H1 (cell line): Measurements from ENCODE around the gene KRT81. TPM values are rescaled to one million over a fixed set of nuclear protein-coding genes. Genes with fewer than 3 reads are reported as not detected.

Experiments used
- CTCF ChIA-PET: fragments of 300-600 bp; sonication (Branson Sonifier 250); formaldehyde crosslinking; loops from one replicate; lab custom pipeline; 2021; ENCODE audit not compliant: partially characterized antibody; lab: Charles Lee
- POLR2A ChIA-PET: fragments of 300-600 bp; sonication (Branson Sonifier 250); formaldehyde crosslinking; loops from one replicate; lab custom pipeline; 2021; ENCODE audit warnings: inconsistent platforms; ENCODE audit not compliant: partially characterized antibody; lab: Charles Lee
- DNase-seq, 2 experiments: peaks; one replicate each; pipeline versions ENCODE4 v3.0.0 to v3.0.0-alpha.2; 2010 to 2022; ENCODE audit warnings: low spot score in 2 of 2, low read depth in 1 of 2, mixed read lengths in 1 of 2
- FAIRE-seq: peaks from 2 replicates; lab custom pipeline; 2011; peaks lifted over from hg19 to GRCh38; lab: Jason Lieb, UNC
- H2AFZ ChIP-seq: 2 replicates; pipeline ENCODE4 v1.8.1; 2012; ENCODE audit warnings: low read length, inconsistent platforms
- H2AK5ac ChIP-seq: 2 replicates; pipeline ENCODE4 v1.6.1; 2013; ENCODE audit warnings: low read depth, low read length
- H2BK120ac ChIP-seq: replicated peaks from 2 replicates; pipeline ENCODE3; 2013; ENCODE audit warnings: low read depth, low read length, inconsistent platforms
- H2BK12ac ChIP-seq: 2 replicates; pipeline ENCODE4 v1.6.1; 2013; ENCODE audit warnings: low read depth, low read length
- H2BK15ac ChIP-seq: 2 replicates; pipeline ENCODE4 v1.6.1; 2013; ENCODE audit warnings: low read length
- H2BK20ac ChIP-seq: 2 replicates; pipeline ENCODE4 v1.6.1; 2013; ENCODE audit warnings: low read length
- H2BK5ac ChIP-seq: 2 replicates; pipeline ENCODE4 v1.6.1; 2013; ENCODE audit warnings: low read depth, low read length
- H3K14ac ChIP-seq: 2 replicates; pipeline ENCODE4 v1.6.1; 2013; ENCODE audit warnings: inconsistent platforms; ENCODE audit not compliant: insufficient read length
- H3K18ac ChIP-seq: 2 replicates; pipeline ENCODE4 v1.6.1; 2013; ENCODE audit warnings: low read length; ENCODE audit errors: extremely low read depth
- H3K23ac ChIP-seq: 2 replicates; pipeline ENCODE4 v1.6.1; 2013; ENCODE audit warnings: inconsistent platforms; ENCODE audit not compliant: insufficient read length
- H3K23me2 ChIP-seq: 2 replicates; pipeline ENCODE4 v1.6.1; 2013; ENCODE audit warnings: low read depth, low read length
- H3K27ac ChIP-seq: 2 replicates; pipeline ENCODE4 v1.6.1; 2011; ENCODE audit warnings: low read depth, low read length, inconsistent platforms
- H3K27me3 ChIP-seq, 4 experiments: replicated peaks in 1 of 4; 1 replicate in 1 of 4; 2 replicates in 3 of 4; pipeline versions ENCODE4 v1.6.1 to v1.8.1; 2011 to 2013; ENCODE audit warnings: low read length in 3 of 4, mild to moderate bottlenecking in 3 of 4, inconsistent platforms in 2 of 4, mixed read lengths in 2 of 4, moderate library complexity in 1 of 4; ENCODE audit not compliant: control insufficient read depth in 3 of 4, insufficient read depth in 3 of 4; ENCODE audit errors: extremely low read depth in 1 of 4
- H3K36me3 ChIP-seq, 4 experiments: 2 replicates each; pipeline versions ENCODE4 v1.6.1 to v1.8.1; 2011 to 2013; ENCODE audit warnings: mild to moderate bottlenecking in 4 of 4, low read length in 3 of 4, moderate library complexity in 2 of 4, control low read depth in 1 of 4, inconsistent platforms in 1 of 4; ENCODE audit not compliant: insufficient read depth in 4 of 4, control insufficient read depth in 2 of 4
- H3K4ac ChIP-seq: replicated peaks from 2 replicates; pipeline ENCODE3; 2013; ENCODE audit warnings: low read length, low read depth, mixed read lengths, inconsistent platforms; ENCODE audit not compliant: insufficient read length
- H3K4me1 ChIP-seq, 4 experiments: replicated peaks in 1 of 4; 1 replicate in 1 of 4; 2 replicates in 3 of 4; pipeline versions ENCODE4 v1.6.1 to v1.8.1; 2011 to 2013; ENCODE audit warnings: low read length in 3 of 4, inconsistent platforms in 2 of 4, mixed read lengths in 1 of 4; ENCODE audit not compliant: insufficient read depth in 4 of 4, control insufficient read depth in 3 of 4
- H3K4me2 ChIP-seq, 2 experiments: 2 replicates each; pipeline versions ENCODE4 v1.6.1 to v1.8.1; 2011 to 2013; ENCODE audit warnings: low read depth in 2 of 2, low read length in 2 of 2, control low read depth in 1 of 2, inconsistent platforms in 1 of 2, mild to moderate bottlenecking in 1 of 2; ENCODE audit not compliant: insufficient read depth in 1 of 2
- H3K4me3 ChIP-seq, 4 experiments: fragments of 200-600, 300-600 bp in 1 of 4; sonication (generic), shearing (Covaris generic), sonication (Bioruptor Twin) in 1 of 4; 2 replicates each; pipeline versions ENCODE4 v1.5.1 to v1.8.1; 2011 to 2016; ENCODE audit warnings: low read length in 4 of 4, low read depth in 3 of 4, control low read depth in 2 of 4, inconsistent platforms in 2 of 4, mild to moderate bottlenecking in 2 of 4, mixed read lengths in 1 of 4, moderate library complexity in 1 of 4; ENCODE audit not compliant: insufficient read depth in 2 of 4; ENCODE audit errors: extremely low read depth in 1 of 4
- H3K56ac ChIP-seq: replicated peaks from 2 replicates; pipeline ENCODE3; 2013; ENCODE audit warnings: low read depth, mild to moderate bottlenecking, mixed read lengths, low read length, inconsistent platforms; ENCODE audit not compliant: insufficient read length
- H3K79me1 ChIP-seq: 2 replicates; pipeline ENCODE4 v1.6.1; 2013; ENCODE audit warnings: low read depth, low read length, control low read depth
- H3K79me2 ChIP-seq, 2 experiments: 2 replicates each; pipeline versions ENCODE4 v1.6.1 to v1.8.1; 2012 to 2013; ENCODE audit warnings: low read length in 2 of 2, mild to moderate bottlenecking in 2 of 2, inconsistent platforms in 1 of 2; ENCODE audit not compliant: insufficient read depth in 2 of 2, control insufficient read depth in 1 of 2
- H3K9ac ChIP-seq, 4 experiments: replicated peaks in 1 of 4; 1 replicate in 1 of 4; 2 replicates in 3 of 4; pipeline versions ENCODE4 v1.6.1 to v1.8.1; 2011 to 2013; ENCODE audit warnings: low read depth in 3 of 4, low read length in 3 of 4, control low read depth in 2 of 4, mild to moderate bottlenecking in 2 of 4, moderate library complexity in 2 of 4, inconsistent platforms in 1 of 4; ENCODE audit errors: extremely low read depth in 1 of 4
- H3K9me3 ChIP-seq, 2 experiments: 2 replicates each; pipeline versions ENCODE4 v1.6.1 to v1.8.1; 2012 to 2013; ENCODE audit warnings: mild to moderate bottlenecking in 2 of 2, moderate library complexity in 2 of 2, control low read depth in 1 of 2, inconsistent platforms in 1 of 2, low read depth in 1 of 2, low read length in 1 of 2, mixed read lengths in 1 of 2; ENCODE audit not compliant: insufficient read depth in 2 of 2
- H4K20me1 ChIP-seq, 2 experiments: replicated peaks in 1 of 2; 2 replicates each; pipeline versions ENCODE3 to v1.8.1; 2011 to 2013; ENCODE audit warnings: inconsistent platforms in 2 of 2, low read length in 2 of 2, mild to moderate bottlenecking in 1 of 2; ENCODE audit not compliant: insufficient read depth in 2 of 2, control insufficient read depth in 1 of 2
- H4K5ac ChIP-seq: 2 replicates; pipeline ENCODE4 v1.6.1; 2013; ENCODE audit warnings: low read length, low read depth, mixed read lengths, inconsistent platforms; ENCODE audit not compliant: insufficient read length
- H4K8ac ChIP-seq: 2 replicates; pipeline ENCODE4 v1.8.0; 2013; ENCODE audit warnings: mild to moderate bottlenecking, moderate library complexity, low read length, inconsistent platforms; ENCODE audit not compliant: insufficient read depth; ENCODE audit errors: extremely low read depth
- H4K91ac ChIP-seq: replicated peaks from 2 replicates; pipeline ENCODE3; 2013; ENCODE audit warnings: low read length, mixed read lengths, inconsistent platforms; ENCODE audit not compliant: insufficient read length
- CHD1 ChIP-seq: IDR thresholded peaks from 2 replicates; pipeline ENCODE4 v1.6.1; 2012; ENCODE audit warnings: low read depth, low read length, improper control_type of control experiment
- GTF2F1 ChIP-seq: IDR thresholded peaks from 2 replicates; pipeline ENCODE4 v1.6.1; 2012; ENCODE audit warnings: low read depth, low read length, improper control_type of control experiment, borderline replicate concordance
- JUND ChIP-seq: IDR thresholded peaks from 2 replicates; pipeline ENCODE4 v1.6.1; 2011; ENCODE audit warnings: mild to moderate bottlenecking, improper control_type of control experiment, low read length
- KDM1A ChIP-seq: fragments of 200-600, 300-600 bp; sonication (generic); IDR thresholded peaks from 2 replicates; pipeline ENCODE4 v1.7.1; 2016; ENCODE audit warnings: mild to moderate bottlenecking, low read length, borderline replicate concordance
- POLR2A ChIP-seq, 2 experiments: IDR thresholded peaks; 1 replicate in 1 of 2; 2 replicates in 1 of 2; pipeline ENCODE4 v1.6.1; 2011; ENCODE audit warnings: low read depth in 2 of 2, low read length in 2 of 2, mild to moderate bottlenecking in 2 of 2; ENCODE audit errors: control extremely low read depth in 1 of 2
- SIX5 ChIP-seq: IDR thresholded peaks from 2 replicates; pipeline ENCODE4 v1.6.1; 2011; ENCODE audit warnings: mild to moderate bottlenecking, low read depth, low read length
- SP2 ChIP-seq: IDR thresholded peaks from 2 replicates; pipeline ENCODE4 v1.6.1; 2012; ENCODE audit warnings: mild to moderate bottlenecking, low read length, inconsistent platforms
- SP4 ChIP-seq: IDR thresholded peaks from 2 replicates; pipeline ENCODE4 v1.6.1; 2012; ENCODE audit warnings: low read length, inconsistent platforms
- TAF1 ChIP-seq: IDR thresholded peaks from 2 replicates; pipeline ENCODE4 v1.6.1; 2011; ENCODE audit warnings: mild to moderate bottlenecking, low read depth, low read length
- WGBS, 2 experiments: shearing (Covaris generic) in 1 of 2; methylation state at CpG; one replicate each; pipeline versions ENCODE4 v1.1.6 to v1.1.7; 2013 to 2015; ENCODE audit warnings: low lambda C conversion rate in 2 of 2, mixed read lengths in 2 of 2, inconsistent platforms in 1 of 2, low coverage in 1 of 2, missing lambda C conversion rate in 1 of 2; ENCODE audit not compliant: insufficient replicate concordance in 2 of 2, insufficient coverage in 1 of 2, insufficient read length in 1 of 2; ENCODE audit errors: extremely low coverage in 1 of 2, missing lambda C conversion rate in 1 of 2; 5-methylcytosine and 5-hydroxymethylcytosine counted together
- polyA plus RNA-seq, 7 experiments: library from polyadenylated mRNA; depleted of rRNA in 3 of 7; stranded (reverse) in 5 of 7; unstranded in 2 of 7; fragments of >200 nt in 5 of 7; fragments of 200-250 nt in 2 of 7; gene quantifications; 1 replicate in 5 of 7; 2 replicates in 1 of 7; 4 replicates in 1 of 7; pipeline versions ENCODE4 v1.2.1 to v1.2.3, GENCODE V29; 2011 to 2013; ENCODE audit warnings: missing spikeins in 2 of 7, mixed read lengths in 2 of 7
- total RNA-seq: library from RNA; stranded (reverse); fragmentation: NEBNext Ultra II Directional; extraction: Animal tissue kit (Norgen Biotek cat#: 25700); gene quantifications from 2 replicates; pipeline ENCODE4 v1.2.1, GENCODE V29; 2021
- TF ChIP-seq, protein P1 (sequence below): IDR thresholded peaks from 2 replicates; pipeline ENCODE4 v1.6.1; 2011; ENCODE audit warnings: low read depth, mild to moderate bottlenecking, low read length; ENCODE audit not compliant: insufficient read depth

Gene KRT81
- total and polyA plus RNA-seq, 2 of the 8 experiments (the other 6 are each of a cell fraction or from before 2014, with no cell fraction given), result not detected

DNA sequence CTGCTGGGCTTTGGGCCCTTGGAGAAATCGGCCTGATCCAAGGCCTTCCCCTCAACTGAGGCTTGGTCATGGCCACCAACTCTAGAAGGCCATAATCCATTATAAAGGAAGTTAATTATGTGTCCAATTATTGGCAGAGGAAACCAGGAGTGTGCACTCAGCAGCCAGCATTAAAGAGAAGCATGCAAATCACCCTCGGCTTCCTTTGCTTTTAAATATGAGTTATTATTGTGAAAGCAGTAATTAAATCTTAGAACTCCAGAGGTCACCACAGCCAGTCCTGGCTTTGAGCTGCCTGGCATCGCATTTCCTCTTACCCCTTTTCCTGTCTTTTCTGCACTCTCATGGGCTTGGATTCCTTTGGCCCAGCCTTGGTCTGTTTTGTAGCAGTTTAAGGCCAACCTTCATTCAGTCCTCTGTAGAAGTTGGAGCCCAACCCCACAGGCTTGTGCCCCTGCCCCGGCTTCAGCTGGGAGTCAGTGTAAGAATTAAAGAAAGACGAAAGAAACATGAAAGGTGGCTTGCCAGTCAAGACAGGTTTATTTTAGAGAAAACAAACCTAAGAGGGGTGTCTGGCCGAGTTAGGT is 31.6 kb downstream of the KRT81 start:
- no peak overlapping the region for H3K4me2 ChIP-seq
- no peak overlapping the region for H4K5ac ChIP-seq
- no peak overlapping the region for H3K27ac ChIP-seq
- no peak overlapping the region for H2AFZ ChIP-seq
- H3K36me3 ChIP-seq, result no peaks in the 10 kb centered on the region
- H2BK12ac ChIP-seq, result no peak overlapping the region
- TF ChIP-seq GTF2F1 (no peak), JUND (no peak), KDM1A (no peak), SP4 (no peak), SIX5 (no peak), TAF1 (no peak), POLR2A (IDR thresholded peaks at IDR 0.05; ENCODE audit: control extremely low read depth in 1 of 2, low read depth in 2 of 2, low read length in 2 of 2) (no peak), CHD1 (no peak), SP2 (no peak)
- TF ChIP-seq, protein P1, sequence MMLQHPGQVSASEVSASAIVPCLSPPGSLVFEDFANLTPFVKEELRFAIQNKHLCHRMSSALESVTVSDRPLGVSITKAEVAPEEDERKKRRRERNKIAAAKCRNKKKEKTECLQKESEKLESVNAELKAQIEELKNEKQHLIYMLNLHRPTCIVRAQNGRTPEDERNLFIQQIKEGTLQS, result no peak
- H3K14ac ChIP-seq, result no peak overlapping the region
- no peak overlapping the region for H2AK5ac ChIP-seq
- peaks cover 3% of the 10 kb centered on the region; the same call in 1 of the 2 replicates for H3K23me2 ChIP-seq
- no peak overlapping the region for H2BK5ac ChIP-seq
- no peak overlapping the region for H2BK120ac ChIP-seq
- H4K8ac ChIP-seq, result no peak overlapping the region
- no peak overlapping the region for H3K56ac ChIP-seq
- no peak overlapping the region for H2BK20ac ChIP-seq
- H3K9me3 ChIP-seq, result peaks cover 2 to 7% of the 10 kb centered on the region in 2 experiments; a peak in 2 of 4 replicates
- no peaks in the 10 kb centered on the region for H4K20me1 ChIP-seq
- ChIA-PET POLR2A (interaction anchor here (0.7 to 1.0 kb wide), 2 partner anchors 14 to 27 kb away, joined by 3 read pairs; no protein-coding TSS in a partner anchor), CTCF (interaction anchor here (0.5 to 12.4 kb wide), 12 partner anchors 10 to 146 kb away, joined by 3 to 105 read pairs (median 3); partner anchors contain the start of gene KRT82)
- H2BK15ac ChIP-seq, result no peak overlapping the region
- peaks cover 0 to 6% (median under 1%) of the 10 kb centered on the region in 4 experiments; a peak in 3 of 7 replicates for H3K4me1 ChIP-seq
- no peaks in the 10 kb centered on the region for H3K79me1 ChIP-seq
- H3K23ac ChIP-seq, result no peak overlapping the region
- no peak overlapping the region for H3K4me3 ChIP-seq
- no peaks in the 10 kb centered on the region for H3K79me2 ChIP-seq
- H4K91ac ChIP-seq, result no peak overlapping the region
- DNase-seq (no peak), FAIRE-seq (no peak)
- peaks cover 14 to 44% (median 36%) of the 10 kb centered on the region in 4 experiments for H3K27me3 ChIP-seq
- H3K9ac ChIP-seq, result no peak overlapping the region
- WGBS, 2 experiments, result 90% methylated on average over 6 of the region's 6 CpGs; no CpG with 5 or more reads in 1 of the 2 experiments
- H3K4ac ChIP-seq, result no peak overlapping the region
- no peak overlapping the region for H3K18ac ChIP-seq
